Measurements from ENCODE around the gene CCDC9B. TPM values are rescaled to one million over a fixed set of nuclear protein-coding genes. Genes with fewer than 3 reads are reported as not detected.
A peak's percentile ranks its signal among the peaks of the same experiment; 100 is the strongest.

The CCDC9B gene
- total RNA-seq, 1 donor from 2014 or later: 58.0 TPM

GRCh38 chr15:40290545-40290917 is 50.2 kb downstream of the CCDC9B start:
- peaks cover 6% of the 10 kb centered on the region for H3K27me3 Mint-ChIP-seq (ENCODE audit: low read depth)
- H3K4me1 Mint-ChIP-seq (ENCODE audit: low read depth): peaks cover 9% of the 10 kb centered on the region
- no peaks in the 10 kb centered on the region for H3K9me3 Mint-ChIP-seq (ENCODE audit: low read depth)
- peak overlapping the region; percentile 60 for H3K4me3 Mint-ChIP-seq (ENCODE audit: unreplicated experiment)
- no peak for TF ChIP-seq CTCF (IDR thresholded peaks at IDR 0.05)
- no peaks in the 10 kb centered on the region for H3K36me3 Mint-ChIP-seq (ENCODE audit: low read depth)
- DNase-seq (ENCODE audit: low spot score): no peak
- no peak overlapping the region for H3K27ac Mint-ChIP-seq (ENCODE audit: unreplicated experiment)

- H3K27ac Mint-ChIP-seq (ENCODE audit: unreplicated experiment): no peak overlapping the region
- H3K4me1 Mint-ChIP-seq (ENCODE audit: low read depth): peaks cover 15% of the 10 kb centered on the region
- DNase-seq (ENCODE audit: low spot score): no peak
- TF ChIP-seq CTCF (IDR thresholded peaks at IDR 0.05): no peak
- H3K36me3 Mint-ChIP-seq (ENCODE audit: low read depth): no peaks in the 10 kb centered on the region
- no peaks in the 10 kb centered on the region for H3K9me3 Mint-ChIP-seq (ENCODE audit: low read depth)
- no peak overlapping the region for H3K4me3 Mint-ChIP-seq (ENCODE audit: unreplicated experiment)
- peaks cover 6% of the 10 kb centered on the region for H3K27me3 Mint-ChIP-seq (ENCODE audit: low read depth)
Measured at GRCh38 chr15:40289140-40289775, 51.5 kb downstream of the CCDC9B start.

GRCh38 chr15:40287968-40288367 is 52.8 kb downstream of the CCDC9B start:
- peaks cover 4% of the 10 kb centered on the region for H3K27me3 Mint-ChIP-seq (ENCODE audit: low read depth)
- H3K9me3 Mint-ChIP-seq (ENCODE audit: low read depth): no peaks in the 10 kb centered on the region
- H3K4me1 Mint-ChIP-seq (ENCODE audit: low read depth): peaks cover 15% of the 10 kb centered on the region
- H3K4me3 Mint-ChIP-seq (ENCODE audit: unreplicated experiment): no peak overlapping the region
- DNase-seq (ENCODE audit: low spot score): no peak
- no peak overlapping the region for H3K27ac Mint-ChIP-seq (ENCODE audit: unreplicated experiment)
- H3K36me3 Mint-ChIP-seq (ENCODE audit: low read depth): no peaks in the 10 kb centered on the region
- no peak for TF ChIP-seq CTCF (IDR thresholded peaks at IDR 0.05)

- TF ChIP-seq CTCF (IDR thresholded peaks at IDR 0.05): no peak
- H3K4me1 Mint-ChIP-seq (ENCODE audit: low read depth): peaks cover 15% of the 10 kb centered on the region
- H3K9me3 Mint-ChIP-seq (ENCODE audit: low read depth): no peaks in the 10 kb centered on the region
- H3K36me3 Mint-ChIP-seq (ENCODE audit: low read depth): no peaks in the 10 kb centered on the region
- no peak overlapping the region for H3K27ac Mint-ChIP-seq (ENCODE audit: unreplicated experiment)
- H3K27me3 Mint-ChIP-seq (ENCODE audit: low read depth): peaks cover 2% of the 10 kb centered on the region
- H3K4me3 Mint-ChIP-seq (ENCODE audit: unreplicated experiment): no peak overlapping the region
- no peak for DNase-seq (ENCODE audit: low spot score)
Measured at GRCh38 chr15:40287505-40287904, 53.2 kb downstream of the CCDC9B start.

GRCh38 chr15:40286794-40287193 is 53.9 kb downstream of the CCDC9B start:
- no peak for TF ChIP-seq CTCF (IDR thresholded peaks at IDR 0.05)
- no peak for DNase-seq (ENCODE audit: low spot score)
- Mint-ChIP-seq H3K27me3 (ENCODE audit: low read depth) (peaks cover 2% of the 10 kb centered on the region), H3K36me3 (ENCODE audit: low read depth) (no peaks in the 10 kb centered on the region), H3K27ac (ENCODE audit: unreplicated experiment) (no peak overlapping the region), H3K4me1 (ENCODE audit: low read depth) (peaks cover 15% of the 10 kb centered on the region), H3K4me3 (ENCODE audit: unreplicated experiment) (no peak overlapping the region), H3K9me3 (ENCODE audit: low read depth) (no peaks in the 10 kb centered on the region)
